Calu3 (cell line): ENCODE results near the gene SPOCK1. TPM values are rescaled to one million over a fixed set of nuclear protein-coding genes. Genes with fewer than 3 reads are reported as not detected.
"Not testable (repeated sequence)": the region's sequence is repeated elsewhere in the genome, so short reads cannot be mapped to it uniquely, and the experiment has no call there.

Experiments
- BruUV-seq: library from RNA; stranded (reverse); fragments of 400-500 nt; replicated peaks from 2 replicates; lab custom pipeline; 2021; lab: Mats Ljungman, UMichigan
- CTCF ChIA-PET: fragments of 300-600 bp; sonication (Branson Sonifier 250); formaldehyde crosslinking; loops from one replicate; lab custom pipeline; 2022; ENCODE audit warnings: antibody characterized with exemption; lab: Charles Lee
- DNase-seq: peaks from one replicate; pipeline ENCODE4 v3.0.0; 2022
- H3K27ac Mint-ChIP-seq: one replicate; pipeline ENCODE4 v1.8.0; 2022; ENCODE audit warnings: mixed read lengths; ENCODE audit not compliant: unreplicated experiment
- H3K27me3 Mint-ChIP-seq: one replicate; pipeline ENCODE4 v1.8.0; 2022; ENCODE audit warnings: mixed read lengths; ENCODE audit not compliant: unreplicated experiment
- H3K36me3 Mint-ChIP-seq: one replicate; pipeline ENCODE4 v1.8.0; 2022; ENCODE audit warnings: mild to moderate bottlenecking, moderate library complexity, mixed read lengths; ENCODE audit not compliant: insufficient read depth, unreplicated experiment
- H3K4me1 Mint-ChIP-seq: one replicate; pipeline ENCODE4 v1.8.0; 2022; ENCODE audit warnings: mild to moderate bottlenecking, low read depth, mixed read lengths; ENCODE audit not compliant: unreplicated experiment
- H3K4me3 Mint-ChIP-seq: one replicate; pipeline ENCODE4 v1.8.0; 2022; ENCODE audit warnings: mild to moderate bottlenecking, low read depth, moderate library complexity, mixed read lengths; ENCODE audit not compliant: unreplicated experiment
- H3K9me3 Mint-ChIP-seq: one replicate; pipeline ENCODE4 v1.8.0; 2022; ENCODE audit warnings: low read depth, mixed read lengths; ENCODE audit not compliant: unreplicated experiment
- CTCF ChIP-seq: fragments of 200-600 bp; IDR thresholded peaks from one replicate; pipeline ENCODE4 v1.8.0; 2022; ENCODE audit warnings: antibody characterized with exemption; ENCODE audit not compliant: unreplicated experiment
- intact Hi-C: fragments of 100-400 bp; cut with micrococcal nuclease; formaldehyde crosslinking; loops from one replicate; pipeline ENCODE4 v1.10.0; 2022; ENCODE audit not compliant: unreplicated experiment
- total RNA-seq: library from RNA; stranded (reverse); gene quantifications from 2 replicates; pipeline ENCODE4 v1.2.3, GENCODE V29; 2022

SPOCK1 gene
- total RNA-seq, 1 experiment from 2014 or later: 3.2 TPM

DNA sequence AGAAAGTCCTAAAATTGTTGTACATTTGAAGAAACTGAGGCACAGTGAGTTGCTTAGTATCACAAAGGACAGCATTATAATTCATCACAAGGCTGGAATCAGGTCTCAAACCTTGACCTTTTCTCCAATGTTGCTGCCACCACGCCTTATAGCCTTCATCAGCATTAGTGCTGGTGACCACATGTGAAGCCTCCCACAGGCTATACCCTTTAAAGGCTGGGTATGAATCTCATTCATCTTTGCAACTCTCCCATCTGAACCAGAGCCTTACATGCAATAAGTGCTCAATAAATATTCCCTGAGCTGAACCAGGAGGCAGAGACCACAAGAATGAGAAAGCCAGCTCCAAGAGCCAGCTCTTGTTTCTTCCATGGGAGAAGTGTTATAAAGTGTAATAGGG, 104.7 kb downstream of the SPOCK1 start:
- intact Hi-C loops: no loop called here
- TF ChIP-seq CTCF: no peak

DNA sequence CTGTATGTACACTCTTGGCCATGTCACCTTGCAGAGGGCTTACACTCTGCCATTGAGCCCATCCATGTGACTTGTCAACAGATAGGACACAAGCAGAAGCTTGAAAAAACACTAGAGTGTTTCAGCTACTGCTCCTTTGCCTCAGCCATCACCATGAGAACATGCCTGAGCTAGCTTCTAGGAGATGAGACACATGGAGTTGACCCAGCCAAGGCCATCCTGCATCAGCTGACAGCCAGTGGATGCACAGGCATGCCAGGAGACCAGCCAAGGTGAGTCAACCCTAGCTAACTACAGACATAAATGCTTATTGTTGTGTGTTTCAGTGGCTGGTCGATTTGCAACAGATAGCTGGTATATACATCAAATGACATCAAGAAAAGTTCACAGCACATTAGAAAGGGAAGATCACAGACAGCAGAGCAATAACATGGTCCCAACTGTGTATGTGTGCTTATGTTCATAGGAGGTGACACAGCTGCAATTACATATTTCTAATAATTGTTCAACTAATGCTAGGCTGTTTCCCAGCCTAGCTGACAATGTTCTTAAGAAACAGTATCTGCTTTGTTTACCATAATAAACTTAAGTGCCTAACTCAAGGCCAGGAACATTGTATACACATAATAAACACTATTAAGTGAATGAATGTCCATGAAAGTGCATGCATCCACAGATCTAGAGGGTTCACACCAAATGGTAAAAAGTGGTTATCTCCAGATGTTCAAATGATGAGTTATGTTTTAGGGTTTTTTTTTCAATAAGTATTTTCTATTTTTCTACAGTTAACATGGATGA, 105.7 kb downstream of the SPOCK1 start:
- Mint-ChIP-seq H3K9me3 (no peaks in the 10 kb centered on the region), H3K4me1 (no peaks in the 10 kb centered on the region), H3K36me3 (no peaks in the 10 kb centered on the region), H3K27me3 (peaks cover 91% of the 10 kb centered on the region), H3K27ac (no peak overlapping the region), H3K4me3 (no peak overlapping the region)
- intact Hi-C loops: no loop called here
- CTCF ChIA-PET: interaction anchor here (0.6 kb wide), 1 partner anchor 787 kb away, joined by 3 read pairs; no protein-coding TSS in a partner anchor
- no peak for DNase-seq
- no TSS peak for BruUV-seq
- no peak for TF ChIP-seq CTCF

More for the DNA sequence above, 104.7 kb downstream of the SPOCK1 start:
- no TSS peak for BruUV-seq
- CTCF ChIA-PET: no interaction called here
- Mint-ChIP-seq H3K4me1 (no peaks in the 10 kb centered on the region), H3K36me3 (no peaks in the 10 kb centered on the region), H3K27ac (no peak overlapping the region), H3K27me3 (peaks cover 91% of the 10 kb centered on the region), H3K4me3 (no peak overlapping the region), H3K9me3 (no peaks in the 10 kb centered on the region)
- DNase-seq: no peak

DNA sequence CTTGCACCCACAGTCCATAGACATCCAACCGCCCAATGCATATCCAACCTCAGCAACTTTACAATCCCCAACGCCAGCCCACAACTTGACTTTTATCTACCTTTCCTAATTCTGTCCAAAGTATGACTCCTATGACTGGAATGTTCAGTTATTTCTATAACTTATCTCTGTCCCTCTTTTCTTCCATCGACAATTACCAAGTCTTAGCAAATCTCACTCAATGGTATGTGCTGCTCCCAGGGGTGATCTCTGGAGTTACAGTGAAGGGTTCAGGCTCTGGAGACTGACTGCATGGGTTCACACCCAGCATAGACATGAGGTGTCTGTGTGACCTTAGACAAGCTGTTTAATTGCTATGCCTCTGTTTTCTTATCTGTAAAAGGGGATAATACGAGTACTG, 106.9 kb downstream of the SPOCK1 start:
- CTCF ChIA-PET: no interaction called here
- TF ChIP-seq CTCF: no peak
- no peaks in the 10 kb centered on the region for H3K4me1 Mint-ChIP-seq
- peaks cover 91% of the 10 kb centered on the region for H3K27me3 Mint-ChIP-seq
- H3K27ac Mint-ChIP-seq: no peak overlapping the region
- no peaks in the 10 kb centered on the region for H3K36me3 Mint-ChIP-seq
- no peak overlapping the region for H3K4me3 Mint-ChIP-seq
- BruUV-seq: no TSS peak
- DNase-seq: no peak
- no peaks in the 10 kb centered on the region for H3K9me3 Mint-ChIP-seq
- intact Hi-C loops: no loop called here

GRCh38 chr5:137391044-137391443, 108.1 kb downstream of the SPOCK1 start:
- H3K27ac Mint-ChIP-seq, H3K36me3 Mint-ChIP-seq, H3K4me1 Mint-ChIP-seq, BruUV-seq, CTCF ChIA-PET, H3K9me3 Mint-ChIP-seq, H3K4me3 Mint-ChIP-seq, intact Hi-C loops, DNase-seq: not testable (repeated sequence)
- H3K27me3 Mint-ChIP-seq: peaks cover 90% of the 10 kb centered on the region

DNA sequence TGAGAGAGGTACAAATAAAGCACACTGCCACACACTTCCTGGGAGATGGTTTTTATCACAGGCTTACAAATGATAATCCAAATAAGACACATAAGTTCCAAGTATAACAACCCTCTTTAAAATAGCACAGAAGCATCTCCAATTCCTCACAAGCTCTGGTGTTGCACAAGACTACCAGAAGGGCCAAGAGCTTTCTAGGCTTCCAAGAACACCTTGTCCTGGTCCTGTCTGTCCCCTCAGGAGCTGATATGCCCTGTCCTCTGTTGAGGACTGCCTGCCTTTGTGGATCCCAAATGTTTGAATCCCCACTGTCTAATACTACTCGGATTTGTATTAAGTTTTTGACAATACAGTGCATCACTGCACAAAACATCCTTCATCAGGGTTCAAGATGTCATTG, 110.1 kb downstream of the SPOCK1 start:
- TF ChIP-seq CTCF: no peak
- Mint-ChIP-seq H3K4me3 (no peak overlapping the region), H3K36me3 (no peaks in the 10 kb centered on the region), H3K9me3 (no peaks in the 10 kb centered on the region), H3K27me3 (peaks cover 98% of the 10 kb centered on the region), H3K27ac (no peak overlapping the region), H3K4me1 (no peaks in the 10 kb centered on the region)
- no peak for DNase-seq
- CTCF ChIA-PET: interaction anchor here (0.9 kb wide), 1 partner anchor 18 kb away, joined by 3 read pairs; no protein-coding TSS in a partner anchor
- intact Hi-C loops: no loop called here
- BruUV-seq: no TSS peak
